Coronary artery (tissue), 2 donors: Measurements from ENCODE around the gene TMEM207.

Source experiments
- DNase-seq: peaks from one replicate; pipeline ENCODE4 v3.0.0-alpha.2; 2017; ENCODE audit warnings: low spot score
- H3K27ac ChIP-seq, 2 donors: fragments of 200-600 bp; sonication (generic); one replicate each; pipeline ENCODE4 v1.5.1; 2016 to 2019
- H3K4me3 ChIP-seq: fragments of 200-600 bp; sonication (generic); 2 replicates; pipeline ENCODE4 v1.5.1; 2016; ENCODE audit warnings: mild to moderate bottlenecking, moderate library complexity
- TF ChIP-seq, protein P1 (sequence below): fragments of 200-600 bp; sonication (generic); IDR thresholded peaks from one replicate; pipeline ENCODE4 v1.5.1; 2019; ENCODE audit warnings: antibody characterized with exemption

Gene TMEM207

GRCh38 chr3:190449801-190450200 lies at the start of gene TMEM207:
Gene TMEM207, minus strand, starts transcription at chr3:190449901. Its CDS starts 92 bp downstream, at chr3:190449809.
- DNase-seq: no peak
- H3K4me3 ChIP-seq: no peak within 1 kb of the TSS
- TF ChIP-seq, protein P1, sequence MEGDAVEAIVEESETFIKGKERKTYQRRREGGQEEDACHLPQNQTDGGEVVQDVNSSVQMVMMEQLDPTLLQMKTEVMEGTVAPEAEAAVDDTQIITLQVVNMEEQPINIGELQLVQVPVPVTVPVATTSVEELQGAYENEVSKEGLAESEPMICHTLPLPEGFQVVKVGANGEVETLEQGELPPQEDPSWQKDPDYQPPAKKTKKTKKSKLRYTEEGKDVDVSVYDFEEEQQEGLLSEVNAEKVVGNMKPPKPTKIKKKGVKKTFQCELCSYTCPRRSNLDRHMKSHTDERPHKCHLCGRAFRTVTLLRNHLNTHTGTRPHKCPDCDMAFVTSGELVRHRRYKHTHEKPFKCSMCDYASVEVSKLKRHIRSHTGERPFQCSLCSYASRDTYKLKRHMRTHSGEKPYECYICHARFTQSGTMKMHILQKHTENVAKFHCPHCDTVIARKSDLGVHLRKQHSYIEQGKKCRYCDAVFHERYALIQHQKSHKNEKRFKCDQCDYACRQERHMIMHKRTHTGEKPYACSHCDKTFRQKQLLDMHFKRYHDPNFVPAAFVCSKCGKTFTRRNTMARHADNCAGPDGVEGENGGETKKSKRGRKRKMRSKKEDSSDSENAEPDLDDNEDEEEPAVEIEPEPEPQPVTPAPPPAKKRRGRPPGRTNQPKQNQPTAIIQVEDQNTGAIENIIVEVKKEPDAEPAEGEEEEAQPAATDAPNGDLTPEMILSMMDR: no peak
- H3K27ac ChIP-seq: no peak within 1 kb of the TSS

DNA sequence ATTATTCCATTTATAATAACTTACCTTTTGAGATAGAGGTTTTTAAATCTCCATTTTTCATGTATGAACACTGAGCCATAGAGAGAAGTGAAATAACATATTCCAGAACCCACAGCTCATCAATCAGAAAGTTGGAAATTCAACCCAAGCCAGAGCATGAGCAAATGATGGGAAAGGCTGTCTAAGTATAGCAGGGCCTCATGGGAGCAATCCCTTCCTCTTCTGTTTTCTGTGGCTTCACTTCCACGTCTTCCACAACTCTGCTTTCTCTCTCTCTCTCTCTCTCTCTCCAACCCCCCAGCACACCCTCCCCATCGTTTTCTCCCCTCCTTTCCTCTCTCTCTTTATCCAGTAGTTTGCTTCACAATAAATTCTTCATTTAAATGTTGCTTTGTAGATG lies 49.4 kb upstream of the TMEM207 start:
- TF ChIP-seq, protein P1: no peak
- DNase-seq: no peak
- Histone ChIP-seq H3K4me3 (no peak overlapping the region), H3K27ac (no peak overlapping the region)

- TF ChIP-seq, protein P1: no peak
- Histone ChIP-seq H3K27ac (no peak overlapping the region), H3K4me3 (no peak overlapping the region)
- DNase-seq: no peak
Observed at GRCh38 chr3:190498293-190498692, 48.6 kb upstream of the TMEM207 start.

DNA sequence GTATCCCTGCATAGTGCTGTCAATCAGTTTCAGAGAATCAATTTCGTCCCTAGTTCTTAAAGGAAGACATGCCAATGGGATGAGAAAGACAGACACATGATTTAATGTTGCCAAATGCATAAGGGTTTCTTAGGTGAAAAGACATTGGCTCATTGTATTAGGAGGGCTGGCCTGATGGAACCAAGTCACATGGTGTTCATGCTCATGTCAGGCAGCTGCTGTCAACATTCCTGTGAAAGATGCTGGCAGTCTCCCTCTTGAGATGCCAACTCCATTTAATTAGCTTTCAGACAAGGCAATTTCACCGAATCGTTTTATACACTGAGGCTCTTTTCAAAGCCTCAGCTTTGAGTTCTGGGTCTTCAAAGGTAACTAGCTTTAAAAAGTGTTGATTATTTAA lies 48.1 kb upstream of the TMEM207 start:
- TF ChIP-seq, protein P1: no peak
- no peak overlapping the region for H3K27ac ChIP-seq
- no peak for DNase-seq
- H3K4me3 ChIP-seq: no peak overlapping the region

GRCh38 chr3:190496859-190497258 lies 47.2 kb upstream of the TMEM207 start:
- Histone ChIP-seq H3K4me3 (no peak overlapping the region), H3K27ac (no peak overlapping the region)
- no peak for DNase-seq
- TF ChIP-seq, protein P1: no peak

- TF ChIP-seq, protein P1: no peak
- Histone ChIP-seq H3K4me3 (no peak overlapping the region), H3K27ac (no peak overlapping the region)
- no peak for DNase-seq
Observed at GRCh38 chr3:190495796-190496195, 46.1 kb upstream of the TMEM207 start.

DNA sequence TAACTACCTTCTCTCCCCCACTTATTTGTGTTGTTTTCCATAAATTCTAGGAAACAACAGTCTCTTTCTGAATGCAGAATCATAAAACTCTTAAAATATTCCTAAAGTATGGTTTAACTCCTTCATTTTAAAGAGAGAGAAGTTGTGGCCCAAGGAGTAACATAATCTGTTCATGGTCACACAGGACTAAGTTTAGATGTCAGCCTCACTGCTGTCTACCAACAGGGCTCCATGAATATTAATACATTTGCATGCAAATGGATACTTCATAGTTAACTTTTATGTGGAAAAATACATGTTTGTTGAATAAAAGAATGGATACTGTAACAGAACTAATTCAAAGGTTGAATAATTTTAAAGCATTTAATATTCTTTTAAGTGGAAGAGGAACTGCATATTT lies 45.7 kb upstream of the TMEM207 start:
- no peak overlapping the region for H3K27ac ChIP-seq
- DNase-seq: no peak
- TF ChIP-seq, protein P1: no peak
- no peak overlapping the region for H3K4me3 ChIP-seq
